ENCODE data around the gene TTC27. TPM values are rescaled to one million over a fixed set of nuclear protein-coding genes. Genes with fewer than 3 reads are reported as not detected.

The TTC27 gene
- total RNA-seq, 1 donor from 2014 or later, result 20.4 TPM

GRCh38 chr2:32712870-32713269 is 85.0 kb downstream of the TTC27 start:
- no peak for DNase-seq (ENCODE audit: extremely low spot score, unreplicated experiment)
- Mint-ChIP-seq H3K36me3 (peaks cover 15% of the 10 kb centered on the region), H3K4me1 (ENCODE audit: unreplicated experiment) (peaks cover 9% of the 10 kb centered on the region), H3K4me3 (no peak overlapping the region), H3K9me3 (no peaks in the 10 kb centered on the region), H3K27ac (no peak overlapping the region), H3K27me3 (no peaks in the 10 kb centered on the region)
- TF ChIP-seq, protein P1, sequence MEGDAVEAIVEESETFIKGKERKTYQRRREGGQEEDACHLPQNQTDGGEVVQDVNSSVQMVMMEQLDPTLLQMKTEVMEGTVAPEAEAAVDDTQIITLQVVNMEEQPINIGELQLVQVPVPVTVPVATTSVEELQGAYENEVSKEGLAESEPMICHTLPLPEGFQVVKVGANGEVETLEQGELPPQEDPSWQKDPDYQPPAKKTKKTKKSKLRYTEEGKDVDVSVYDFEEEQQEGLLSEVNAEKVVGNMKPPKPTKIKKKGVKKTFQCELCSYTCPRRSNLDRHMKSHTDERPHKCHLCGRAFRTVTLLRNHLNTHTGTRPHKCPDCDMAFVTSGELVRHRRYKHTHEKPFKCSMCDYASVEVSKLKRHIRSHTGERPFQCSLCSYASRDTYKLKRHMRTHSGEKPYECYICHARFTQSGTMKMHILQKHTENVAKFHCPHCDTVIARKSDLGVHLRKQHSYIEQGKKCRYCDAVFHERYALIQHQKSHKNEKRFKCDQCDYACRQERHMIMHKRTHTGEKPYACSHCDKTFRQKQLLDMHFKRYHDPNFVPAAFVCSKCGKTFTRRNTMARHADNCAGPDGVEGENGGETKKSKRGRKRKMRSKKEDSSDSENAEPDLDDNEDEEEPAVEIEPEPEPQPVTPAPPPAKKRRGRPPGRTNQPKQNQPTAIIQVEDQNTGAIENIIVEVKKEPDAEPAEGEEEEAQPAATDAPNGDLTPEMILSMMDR (conservative IDR thresholded peaks at IDR 0.05), result no peak

DNA sequence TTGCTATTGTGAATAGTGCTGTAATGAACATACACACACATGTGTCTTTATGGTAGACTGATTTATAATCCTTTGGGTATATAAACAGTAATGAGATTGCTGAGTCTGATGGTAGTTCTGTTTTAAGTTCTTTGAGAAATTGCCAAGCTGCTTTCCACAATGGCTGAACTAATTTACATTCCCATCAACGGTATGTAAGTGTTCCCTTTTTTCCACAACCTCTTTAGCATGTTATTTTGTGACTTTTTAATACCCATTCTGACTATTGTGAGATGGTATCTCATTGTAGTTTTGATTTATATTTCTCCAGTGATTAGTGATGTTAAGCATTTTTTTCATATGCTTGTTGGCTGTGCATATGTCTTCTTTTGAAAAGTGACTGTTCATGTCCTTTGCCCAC is 86.7 kb downstream of the TTC27 start:
- no peak overlapping the region for H3K4me3 Mint-ChIP-seq
- no peak for DNase-seq (ENCODE audit: extremely low spot score, unreplicated experiment)
- peaks cover 9% of the 10 kb centered on the region for H3K4me1 Mint-ChIP-seq (ENCODE audit: unreplicated experiment)
- H3K9me3 Mint-ChIP-seq, result no peaks in the 10 kb centered on the region
- no peak overlapping the region for H3K27ac Mint-ChIP-seq
- peaks cover 15% of the 10 kb centered on the region for H3K36me3 Mint-ChIP-seq
- TF ChIP-seq, protein P1 (conservative IDR thresholded peaks at IDR 0.05), result no peak
- H3K27me3 Mint-ChIP-seq, result no peaks in the 10 kb centered on the region

DNA sequence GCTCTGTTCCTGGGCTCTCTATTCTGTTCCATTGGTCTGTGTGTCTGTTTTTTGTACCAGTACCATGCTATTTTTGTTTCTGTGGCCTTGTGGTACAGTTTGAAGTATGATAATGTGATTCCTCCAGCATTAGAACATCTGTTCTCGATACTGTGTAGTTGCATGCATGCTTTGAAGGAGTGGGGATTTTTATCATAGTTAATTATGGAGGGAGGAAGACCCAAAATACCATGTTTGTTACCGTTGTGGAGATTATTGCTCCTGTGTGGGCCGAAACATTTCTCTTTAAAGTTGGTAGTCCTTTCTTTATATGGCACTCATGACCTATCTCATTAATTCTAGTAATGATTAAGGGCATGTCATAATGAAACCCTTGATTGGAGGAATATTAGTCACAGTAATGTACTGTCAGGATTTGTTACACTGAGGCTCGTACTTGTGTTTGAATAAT is 87.6 kb downstream of the TTC27 start:
- Mint-ChIP-seq H3K36me3 (peaks cover 15% of the 10 kb centered on the region), H3K4me1 (ENCODE audit: unreplicated experiment) (peaks cover 9% of the 10 kb centered on the region), H3K27ac (no peak overlapping the region), H3K27me3 (no peaks in the 10 kb centered on the region), H3K9me3 (no peaks in the 10 kb centered on the region), H3K4me3 (no peak overlapping the region)
- TF ChIP-seq, protein P1 (conservative IDR thresholded peaks at IDR 0.05), result no peak
- DNase-seq (ENCODE audit: extremely low spot score, unreplicated experiment), result no peak

- TF ChIP-seq, protein P1 (conservative IDR thresholded peaks at IDR 0.05), result no peak
- Mint-ChIP-seq H3K36me3 (peaks cover 15% of the 10 kb centered on the region), H3K27ac (no peak overlapping the region), H3K27me3 (no peaks in the 10 kb centered on the region), H3K4me1 (ENCODE audit: unreplicated experiment) (peaks cover 9% of the 10 kb centered on the region), H3K9me3 (no peaks in the 10 kb centered on the region), H3K4me3 (no peak overlapping the region)
- DNase-seq (ENCODE audit: extremely low spot score, unreplicated experiment), result no peak
These were observed 88.1 kb downstream of the TTC27 start for GRCh38 chr2:32715981-32716380.

DNA sequence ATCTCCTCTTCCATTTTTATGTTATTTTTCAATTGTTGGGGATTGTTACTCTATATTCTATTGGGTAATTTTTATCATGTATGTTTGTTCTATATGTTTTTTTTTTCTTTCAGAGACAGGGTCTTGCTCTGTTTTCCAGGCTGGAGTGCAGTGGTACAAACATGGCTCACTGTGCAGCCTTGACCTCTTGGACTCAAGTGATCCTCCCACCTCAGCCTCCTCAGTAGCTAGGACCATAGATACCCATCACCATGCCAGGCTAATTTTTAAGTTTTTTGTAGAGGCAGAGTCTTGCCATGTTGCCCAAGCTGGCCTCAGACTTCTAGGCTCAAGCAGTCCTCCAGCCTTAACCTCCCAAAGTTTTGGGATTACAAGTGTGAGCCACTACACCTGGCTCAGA is 88.7 kb downstream of the TTC27 start:
- Mint-ChIP-seq H3K4me1 (ENCODE audit: unreplicated experiment) (peaks cover 9% of the 10 kb centered on the region), H3K36me3 (peaks cover 15% of the 10 kb centered on the region), H3K27me3 (no peaks in the 10 kb centered on the region), H3K4me3 (no peak overlapping the region), H3K9me3 (no peaks in the 10 kb centered on the region), H3K27ac (no peak overlapping the region)
- TF ChIP-seq, protein P1 (conservative IDR thresholded peaks at IDR 0.05), result no peak
- no peak for DNase-seq (ENCODE audit: extremely low spot score, unreplicated experiment)

DNA sequence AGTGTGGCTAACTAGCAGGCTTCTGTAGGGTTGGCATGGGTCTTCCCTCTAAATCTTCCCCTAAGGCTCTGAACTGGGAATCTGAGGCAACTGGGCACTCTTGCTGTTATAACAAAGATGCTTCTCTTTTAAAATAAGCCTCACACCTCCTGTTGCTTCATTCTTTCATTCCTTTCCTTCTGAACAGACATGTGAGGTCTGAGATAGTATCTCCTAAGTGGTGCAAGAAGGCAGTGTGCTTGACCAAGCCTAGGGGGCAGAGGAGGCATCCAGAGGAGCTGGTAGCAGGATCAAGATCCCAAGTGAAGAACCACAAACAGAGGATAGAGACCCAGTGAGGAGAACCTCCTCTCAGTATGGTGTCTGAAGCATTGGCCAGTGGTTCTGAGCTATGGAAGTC is 90.9 kb downstream of the TTC27 start:
- no peaks in the 10 kb centered on the region for H3K9me3 Mint-ChIP-seq
- H3K36me3 Mint-ChIP-seq, result peaks cover 18% of the 10 kb centered on the region

More for the DNA sequence above, 90.9 kb downstream of the TTC27 start:
- H3K4me1 Mint-ChIP-seq (ENCODE audit: unreplicated experiment), result peaks cover 9% of the 10 kb centered on the region
- no peak overlapping the region for H3K4me3 Mint-ChIP-seq
- no peak overlapping the region for H3K27ac Mint-ChIP-seq
- TF ChIP-seq, protein P1 (conservative IDR thresholded peaks at IDR 0.05), result no peak
- DNase-seq (ENCODE audit: extremely low spot score, unreplicated experiment), result no peak
- no peaks in the 10 kb centered on the region for H3K27me3 Mint-ChIP-seq
